ENCODE measurements around the gene ATG2A. TPM values are rescaled to one million over a fixed set of nuclear protein-coding genes. Genes with fewer than 3 reads are reported as not detected.
A peak's percentile ranks its signal among the peaks of the same experiment; 100 is the strongest.

The ATG2A gene
- total RNA-seq (2021; ENCODE audit: unreplicated experiment) (24.7 TPM), Bru-seq, nascent RNA (percentile 52 among the genes with signal in this experiment), BruChase-seq, experiment 1, labeled RNA remaining after a 6-hour chase (percentile 64 among the genes with signal in this experiment), BruChase-seq, experiment 2, labeled RNA remaining after a 2-hour chase (percentile 61 among the genes with signal in this experiment)
- 16.7 and 18.3 TPM in 2 replicates for polyA plus RNA-seq (2012)
- long read RNA-seq, partial matches to known transcripts: 20 of 25 reads
- long read RNA-seq, other reads (novel, unspliced or antisense): 5 of 25 reads

DNA sequence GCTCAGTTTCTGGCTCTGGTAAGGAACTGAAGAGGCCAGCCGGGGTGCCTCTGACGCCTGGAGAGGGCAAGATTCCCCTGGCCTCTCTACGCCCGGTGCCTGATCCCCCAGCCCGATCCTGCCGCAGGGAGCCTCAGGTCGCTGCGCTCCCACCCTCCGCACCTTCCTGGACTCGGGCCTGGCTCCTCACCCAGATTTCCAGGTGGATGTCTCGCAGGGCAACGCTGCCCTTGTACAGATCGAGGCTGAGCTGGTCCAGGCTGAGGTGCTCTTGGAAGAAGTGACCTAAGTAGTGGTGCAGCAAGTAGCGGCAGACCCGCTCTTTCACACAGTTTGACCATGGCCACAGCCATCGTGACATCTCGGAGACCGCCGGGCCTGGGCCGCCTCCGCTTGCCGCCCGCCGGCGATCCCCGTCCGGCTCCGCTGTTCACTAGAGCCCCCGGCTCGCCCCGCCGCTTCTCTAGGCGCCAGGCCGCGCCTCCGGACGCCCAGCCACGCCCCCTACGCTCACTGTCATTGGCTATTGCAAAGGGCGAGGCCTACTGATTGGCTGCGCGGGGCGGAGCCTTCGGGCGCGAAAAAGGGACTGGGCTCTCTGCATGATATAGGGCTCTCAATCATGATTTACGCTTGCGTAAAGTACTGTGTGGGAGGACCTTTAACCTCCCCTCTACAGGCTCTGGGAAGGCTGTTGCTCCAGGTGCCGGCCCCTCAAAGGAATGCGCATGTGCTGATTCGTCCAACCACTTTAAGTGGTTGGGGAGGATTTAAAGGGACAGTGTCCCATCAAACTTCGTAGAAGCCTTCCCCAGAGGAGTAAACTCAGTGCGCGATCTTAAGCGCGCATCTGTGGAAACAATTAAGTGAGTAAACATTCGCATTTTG is at the start of gene ATG2A:
TSS of gene ATG2A (minus strand) at position 435 of the 888 bp plus-strand sequence. CDS start at position 361, 74 bp downstream.
- RAD21 ChIA-PET (ENCODE audit: low non-redundant PET in 1 of 2, low total read pairs in 2 of 2, uncharacterized antibody in 2 of 2, unreplicated experiment in 2 of 2): interaction anchor here in 1 of 2 experiments (0.6 kb wide), 1 partner anchor 126 kb away, joined by 7 read pairs; no protein-coding TSS in a partner anchor
- Histone ChIP-seq H4K20me1 (ENCODE audit: insufficient read depth) (no peaks in the 10 kb centered on the region), H3K9me3 (ENCODE audit: control insufficient read depth in 1 of 2, insufficient read depth in 1 of 2, low read depth in 1 of 2, low read length in 2 of 2) (no peaks in the 10 kb centered on the region), H3K27me3 (ENCODE audit: insufficient read depth, low read length) (no peaks in the 10 kb centered on the region), H3K4me3 (replicated peaks in 1 of 2; ENCODE audit: low read depth in 1 of 2, low read length in 2 of 2) (peak within 1 kb of the TSS; percentile 82 to 84), H3K36me3 (ENCODE audit: control insufficient read depth in 1 of 2, insufficient read depth in 2 of 2, low read length in 2 of 2) (peaks cover 0 to 2% of the 10 kb centered on the region in 2 experiments; a peak in 1 of 4 replicates), H3K79me2 (ENCODE audit: insufficient read depth, low read length) (peaks cover 13% of the 10 kb centered on the region; the same call in 1 of the 2 replicates), H3K4me1 (ENCODE audit: control insufficient read depth in 1 of 2, insufficient read depth in 2 of 2, low read length in 2 of 2) (peaks cover 16 to 29% of the 10 kb centered on the region in 2 experiments), H3K9ac (ENCODE audit: low read length) (peak within 1 kb of the TSS; percentile 78), H3K27ac (ENCODE audit: low read depth, low read length) (peak within 1 kb of the TSS; percentile 69), H2AFZ (ENCODE audit: low read depth, low read length, poor library complexity, severe bottlenecking) (peak within 1 kb of the TSS; percentile 52), H3K9me2 (ENCODE audit: insufficient read depth) (no peaks in the 10 kb centered on the region), H3K4me2 (ENCODE audit: low read length) (peak within 1 kb of the TSS; percentile 100)
- intact Hi-C loops (cut with micrococcal nuclease): loop anchor here (2.0 to 10.0 kb wide), 3 partner anchors 90 to 198 kb away; partner anchors contain the start of genes SNX15, TM7SF2 and ZNHIT2
- CTCF ChIA-PET: interaction anchor here (1.0 to 2.8 kb wide), 2 partner anchors 80 to 97 kb away, joined by 4 to 7 read pairs; partner anchors contain the start of genes ARL2 and BATF2
- peak; percentile 97 for ATAC-seq
- BruUV-seq (replicated peaks): TSS peak; percentile 72
- DNase-seq (ENCODE audit: low read depth, low spot score): peak; percentile 99
- POLR2A ChIA-PET: interaction anchor here (1.3 kb wide), 1 partner anchor 70 kb away, joined by 3 read pairs; no protein-coding TSS in a partner anchor
- peak; percentile 23 for TF ChIP-seq YY1 (IDR thresholded peaks at IDR 0.05; ENCODE audit: extremely low read depth, insufficient replicate concordance, low read depth, low read length)
- TF ChIP-seq, protein P1, sequence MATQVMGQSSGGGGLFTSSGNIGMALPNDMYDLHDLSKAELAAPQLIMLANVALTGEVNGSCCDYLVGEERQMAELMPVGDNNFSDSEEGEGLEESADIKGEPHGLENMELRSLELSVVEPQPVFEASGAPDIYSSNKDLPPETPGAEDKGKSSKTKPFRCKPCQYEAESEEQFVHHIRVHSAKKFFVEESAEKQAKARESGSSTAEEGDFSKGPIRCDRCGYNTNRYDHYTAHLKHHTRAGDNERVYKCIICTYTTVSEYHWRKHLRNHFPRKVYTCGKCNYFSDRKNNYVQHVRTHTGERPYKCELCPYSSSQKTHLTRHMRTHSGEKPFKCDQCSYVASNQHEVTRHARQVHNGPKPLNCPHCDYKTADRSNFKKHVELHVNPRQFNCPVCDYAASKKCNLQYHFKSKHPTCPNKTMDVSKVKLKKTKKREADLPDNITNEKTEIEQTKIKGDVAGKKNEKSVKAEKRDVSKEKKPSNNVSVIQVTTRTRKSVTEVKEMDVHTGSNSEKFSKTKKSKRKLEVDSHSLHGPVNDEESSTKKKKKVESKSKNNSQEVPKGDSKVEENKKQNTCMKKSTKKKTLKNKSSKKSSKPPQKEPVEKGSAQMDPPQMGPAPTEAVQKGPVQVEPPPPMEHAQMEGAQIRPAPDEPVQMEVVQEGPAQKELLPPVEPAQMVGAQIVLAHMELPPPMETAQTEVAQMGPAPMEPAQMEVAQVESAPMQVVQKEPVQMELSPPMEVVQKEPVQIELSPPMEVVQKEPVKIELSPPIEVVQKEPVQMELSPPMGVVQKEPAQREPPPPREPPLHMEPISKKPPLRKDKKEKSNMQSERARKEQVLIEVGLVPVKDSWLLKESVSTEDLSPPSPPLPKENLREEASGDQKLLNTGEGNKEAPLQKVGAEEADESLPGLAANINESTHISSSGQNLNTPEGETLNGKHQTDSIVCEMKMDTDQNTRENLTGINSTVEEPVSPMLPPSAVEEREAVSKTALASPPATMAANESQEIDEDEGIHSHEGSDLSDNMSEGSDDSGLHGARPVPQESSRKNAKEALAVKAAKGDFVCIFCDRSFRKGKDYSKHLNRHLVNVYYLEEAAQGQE (IDR thresholded peaks at IDR 0.05; ENCODE audit: low read depth): no peak
- TF ChIP-seq SP1 (IDR thresholded peaks at IDR 0.05; ENCODE audit: low read depth): no peak
- TF ChIP-seq POLR2A (IDR thresholded peaks at IDR 0.05; ENCODE audit: borderline replicate concordance, extremely low read depth, insufficient read depth, insufficient read length): peak; percentile 37
- TF ChIP-seq POLR2AphosphoS5 (IDR thresholded peaks at IDR 0.05; ENCODE audit: low read depth, low read length): peak; percentile 88
- no peak for TF ChIP-seq SRF (IDR thresholded peaks at IDR 0.05; ENCODE audit: low read depth)
- no peak for TF ChIP-seq ZNF274 (IDR thresholded peaks at IDR 0.05; ENCODE audit: low read depth, low read length)
- peak; percentile 89 for TF ChIP-seq TCF7L2 (IDR thresholded peaks at IDR 0.05; ENCODE audit: borderline replicate concordance, extremely low read depth, insufficient read depth, insufficient read length)
- TF ChIP-seq ZFX (IDR thresholded peaks at IDR 0.05): peak; percentile 100

All from HCT116 (cell line).